Neural crest cell (in vitro differentiated cells): ENCODE data around the gene KPNA3. TPM values are rescaled to one million over a fixed set of nuclear protein-coding genes. Genes with fewer than 3 reads are reported as not detected.
"Not testable (repeated sequence)": the region's sequence is repeated elsewhere in the genome, so short reads cannot be mapped to it uniquely, and the experiment has no call there.

ENCODE experiments used
- DNase-seq: peaks from one replicate; pipeline ENCODE4 v3.0.0; 2021; ENCODE audit warnings: low read depth, mixed read lengths, low spot score
- H3K27ac Mint-ChIP-seq: one replicate; pipeline ENCODE4 v1.8.0; 2021; ENCODE audit warnings: mild to moderate bottlenecking, mixed read lengths; ENCODE audit not compliant: unreplicated experiment
- H3K27me3 Mint-ChIP-seq: 2 replicates; pipeline ENCODE4 v1.8.0; 2021; ENCODE audit warnings: low read depth, mild to moderate bottlenecking, mixed read lengths
- H3K36me3 Mint-ChIP-seq: 2 replicates; pipeline ENCODE4 v1.8.0; 2021; ENCODE audit warnings: low read depth, mild to moderate bottlenecking, mixed read lengths
- H3K4me1 Mint-ChIP-seq: 2 replicates; pipeline ENCODE4 v1.8.0; 2021; ENCODE audit warnings: mixed read lengths
- H3K4me3 Mint-ChIP-seq: one replicate; pipeline ENCODE4 v1.8.0; 2021; ENCODE audit warnings: mild to moderate bottlenecking, mixed read lengths
- H3K9me3 Mint-ChIP-seq: 2 replicates; pipeline ENCODE4 v1.8.0; 2021; ENCODE audit warnings: mixed read lengths
- total RNA-seq: library from RNA; stranded (reverse); gene quantifications from 2 replicates; pipeline ENCODE4 v1.2.1, GENCODE V29; 2021
- TF ChIP-seq, protein P1 (sequence below): fragments of 200-600 bp; sonication (generic); conservative IDR thresholded peaks from 2 replicates; pipeline ENCODE4 v1.5.0; 2021; ENCODE audit warnings: antibody characterized with exemption, mild to moderate bottlenecking

The KPNA3 gene
- total RNA-seq, 1 donor from 2014 or later = 53.7 TPM

GRCh38 chr13:49827891-49828290 is 35.4 kb upstream of the KPNA3 start:
- Mint-ChIP-seq H3K27me3 (no peaks in the 10 kb centered on the region), H3K9me3 (peaks cover 4% of the 10 kb centered on the region), H3K27ac (no peak overlapping the region), H3K4me3 (no peak overlapping the region), H3K36me3 (no peaks in the 10 kb centered on the region), H3K4me1 (no peaks in the 10 kb centered on the region)
- TF ChIP-seq, protein P1, sequence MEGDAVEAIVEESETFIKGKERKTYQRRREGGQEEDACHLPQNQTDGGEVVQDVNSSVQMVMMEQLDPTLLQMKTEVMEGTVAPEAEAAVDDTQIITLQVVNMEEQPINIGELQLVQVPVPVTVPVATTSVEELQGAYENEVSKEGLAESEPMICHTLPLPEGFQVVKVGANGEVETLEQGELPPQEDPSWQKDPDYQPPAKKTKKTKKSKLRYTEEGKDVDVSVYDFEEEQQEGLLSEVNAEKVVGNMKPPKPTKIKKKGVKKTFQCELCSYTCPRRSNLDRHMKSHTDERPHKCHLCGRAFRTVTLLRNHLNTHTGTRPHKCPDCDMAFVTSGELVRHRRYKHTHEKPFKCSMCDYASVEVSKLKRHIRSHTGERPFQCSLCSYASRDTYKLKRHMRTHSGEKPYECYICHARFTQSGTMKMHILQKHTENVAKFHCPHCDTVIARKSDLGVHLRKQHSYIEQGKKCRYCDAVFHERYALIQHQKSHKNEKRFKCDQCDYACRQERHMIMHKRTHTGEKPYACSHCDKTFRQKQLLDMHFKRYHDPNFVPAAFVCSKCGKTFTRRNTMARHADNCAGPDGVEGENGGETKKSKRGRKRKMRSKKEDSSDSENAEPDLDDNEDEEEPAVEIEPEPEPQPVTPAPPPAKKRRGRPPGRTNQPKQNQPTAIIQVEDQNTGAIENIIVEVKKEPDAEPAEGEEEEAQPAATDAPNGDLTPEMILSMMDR = no peak
- DNase-seq = no peak

GRCh38 chr13:49827336-49827735 is 34.9 kb upstream of the KPNA3 start:
- Mint-ChIP-seq H3K27ac (no peak overlapping the region), H3K27me3 (no peaks in the 10 kb centered on the region), H3K4me3 (no peak overlapping the region), H3K9me3 (peaks cover 4% of the 10 kb centered on the region), H3K36me3 (no peaks in the 10 kb centered on the region), H3K4me1 (no peaks in the 10 kb centered on the region)
- TF ChIP-seq, protein P1 = no peak
- no peak for DNase-seq

DNA sequence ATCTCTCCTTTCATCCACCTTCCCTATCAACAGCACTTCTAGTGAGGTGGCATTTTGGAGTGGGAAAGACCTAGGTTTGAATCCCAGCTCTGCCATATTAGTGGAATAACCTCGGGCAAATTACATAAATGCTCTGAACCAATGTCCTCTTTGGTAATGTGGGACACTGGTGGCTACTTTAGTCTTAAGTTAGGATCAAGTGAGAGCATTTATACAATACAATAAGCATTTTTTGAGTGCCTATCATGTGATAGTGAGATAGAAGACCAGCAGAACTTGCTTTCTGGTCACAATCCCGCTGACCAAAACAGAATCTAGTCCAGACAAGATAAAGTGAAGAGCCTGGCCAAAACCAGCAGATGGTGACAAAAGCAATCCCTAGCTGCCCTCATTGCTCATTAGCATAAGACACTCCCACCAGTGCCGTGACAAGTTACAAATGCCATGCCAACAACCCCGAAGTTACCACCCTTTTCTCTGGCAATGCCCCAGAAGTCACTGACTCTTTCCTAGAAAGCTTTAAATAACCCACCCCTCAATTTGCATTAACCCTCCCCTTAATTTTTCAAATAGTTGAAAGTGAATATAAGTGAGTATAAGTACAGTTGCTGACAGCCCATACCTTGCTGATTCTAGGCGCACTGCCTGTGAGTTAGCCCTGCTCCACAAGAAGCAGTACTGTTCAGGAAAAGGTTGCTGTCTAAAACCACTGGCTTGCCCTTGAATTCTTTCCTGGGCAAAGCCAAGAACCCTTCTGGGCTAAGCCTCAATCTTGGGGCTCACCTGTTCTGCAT is 28.9 kb upstream of the KPNA3 start:
- no peak for DNase-seq
- H3K9me3 Mint-ChIP-seq = peaks cover 3% of the 10 kb centered on the region
- TF ChIP-seq, protein P1 = no peak
- no peaks in the 10 kb centered on the region for H3K36me3 Mint-ChIP-seq
- no peaks in the 10 kb centered on the region for H3K4me1 Mint-ChIP-seq
- H3K27me3 Mint-ChIP-seq = no peaks in the 10 kb centered on the region
- H3K27ac Mint-ChIP-seq = no peak overlapping the region
- no peak overlapping the region for H3K4me3 Mint-ChIP-seq

GRCh38 chr13:49820591-49821215 is 28.2 kb upstream of the KPNA3 start:
- Mint-ChIP-seq H3K4me3 (no peak overlapping the region), H3K36me3 (no peaks in the 10 kb centered on the region), H3K27me3 (no peaks in the 10 kb centered on the region), H3K27ac (no peak overlapping the region), H3K9me3 (peaks cover 3% of the 10 kb centered on the region), H3K4me1 (no peaks in the 10 kb centered on the region)
- TF ChIP-seq, protein P1 = no peak
- no peak for DNase-seq

DNA sequence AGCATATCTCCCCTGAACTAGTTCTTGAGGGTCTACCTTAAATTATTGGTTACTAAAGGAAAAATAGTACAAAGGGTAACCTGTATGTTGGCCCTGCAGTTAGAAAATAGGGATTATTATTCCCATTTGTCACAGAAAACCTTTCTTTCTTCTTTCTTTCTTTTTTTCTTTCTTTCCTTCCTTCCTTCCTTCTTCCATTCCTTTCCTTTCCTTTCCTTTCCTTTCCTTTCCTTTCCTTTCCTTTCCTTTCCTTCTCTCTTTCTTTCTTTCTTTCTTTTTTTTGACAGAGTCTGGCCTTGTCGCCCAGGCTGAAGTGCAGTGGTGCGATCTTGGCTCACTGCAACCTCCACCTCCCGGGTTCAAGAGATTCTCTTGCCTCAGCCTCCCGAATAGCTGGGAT is 23.6 kb upstream of the KPNA3 start:
- peaks cover 13% of the 10 kb centered on the region for H3K4me1 Mint-ChIP-seq
- H3K36me3 Mint-ChIP-seq, DNase-seq, H3K27ac Mint-ChIP-seq, H3K4me3 Mint-ChIP-seq, H3K27me3 Mint-ChIP-seq, H3K9me3 Mint-ChIP-seq: not testable (repeated sequence)
